CD4-positive, alpha-beta T cell treated with Interferon gamma for 1 hour (primary cell): ENCODE measurements around the gene UCP3.

ENCODE experiments used
- DNase-seq: peaks from one replicate; pipeline ENCODE4 v3.0.0-alpha.2; 2020

The UCP3 gene

GRCh38 chr11:73976451-73977151 is 32.3 kb downstream of the UCP3 start:
- DNase-seq, result no peak

DNA sequence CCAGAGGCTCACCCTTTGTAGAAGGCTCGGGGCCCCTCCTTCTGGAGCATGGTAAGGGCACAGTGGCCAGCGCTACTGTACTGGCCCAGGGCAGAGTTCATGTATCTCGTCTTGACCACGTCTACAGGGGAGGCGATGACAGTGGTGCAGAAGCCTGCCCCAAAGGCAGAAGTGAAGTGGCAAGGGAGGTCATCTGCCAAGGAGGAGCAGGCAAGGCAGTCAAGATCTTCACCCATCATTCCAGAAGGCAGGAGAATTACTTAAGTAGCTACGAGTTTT is 33.5 kb downstream of the UCP3 start:
- DNase-seq, result no peak

DNA sequence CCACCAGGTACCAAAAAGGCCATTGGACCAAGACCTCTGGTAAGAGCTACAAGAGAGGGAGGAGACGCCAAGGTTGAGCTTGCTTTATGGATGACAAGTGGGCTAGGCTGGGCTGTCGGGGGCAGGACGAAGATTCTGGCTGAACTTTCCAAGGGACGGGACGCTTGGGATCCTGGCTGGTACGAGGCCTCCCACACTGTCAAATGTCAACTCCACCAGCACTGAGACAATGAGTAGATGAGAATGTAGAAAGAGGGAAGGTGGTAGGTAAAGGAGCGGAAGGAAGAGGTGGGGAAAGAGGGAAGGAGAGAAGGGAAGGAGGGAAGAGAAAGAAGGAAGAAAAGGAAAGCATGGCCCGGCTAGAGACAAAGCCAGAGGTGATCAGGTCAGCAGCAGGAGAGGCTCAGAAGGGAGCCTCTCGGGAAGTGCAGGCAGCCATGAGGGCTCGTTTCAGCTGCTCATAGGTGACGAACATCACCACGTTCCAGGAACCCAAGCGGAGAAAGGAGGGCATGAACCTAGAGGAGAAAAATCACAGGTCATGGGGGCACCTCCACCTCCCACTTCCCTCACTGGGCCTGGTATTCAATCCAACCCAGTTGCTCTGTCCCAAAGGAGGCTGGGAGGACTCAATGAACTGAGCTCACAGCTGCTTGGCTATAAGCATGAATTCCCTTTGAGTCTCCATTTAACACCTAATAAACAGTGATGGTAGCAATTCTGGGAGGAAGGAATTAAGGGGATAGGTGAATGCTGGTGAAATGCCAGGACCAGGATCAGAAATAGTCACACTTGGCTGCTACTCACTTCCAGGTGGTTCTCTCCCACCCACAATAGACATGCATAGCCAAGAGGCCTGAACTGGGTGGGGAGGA is 34.0 kb downstream of the UCP3 start:
- DNase-seq, result no peak

- no peak for DNase-seq
These were observed 36.0 kb downstream of the UCP3 start for GRCh38 chr11:73972620-73973449.

GRCh38 chr11:73972187-73972586 is 36.7 kb downstream of the UCP3 start:
- no peak for DNase-seq

DNA sequence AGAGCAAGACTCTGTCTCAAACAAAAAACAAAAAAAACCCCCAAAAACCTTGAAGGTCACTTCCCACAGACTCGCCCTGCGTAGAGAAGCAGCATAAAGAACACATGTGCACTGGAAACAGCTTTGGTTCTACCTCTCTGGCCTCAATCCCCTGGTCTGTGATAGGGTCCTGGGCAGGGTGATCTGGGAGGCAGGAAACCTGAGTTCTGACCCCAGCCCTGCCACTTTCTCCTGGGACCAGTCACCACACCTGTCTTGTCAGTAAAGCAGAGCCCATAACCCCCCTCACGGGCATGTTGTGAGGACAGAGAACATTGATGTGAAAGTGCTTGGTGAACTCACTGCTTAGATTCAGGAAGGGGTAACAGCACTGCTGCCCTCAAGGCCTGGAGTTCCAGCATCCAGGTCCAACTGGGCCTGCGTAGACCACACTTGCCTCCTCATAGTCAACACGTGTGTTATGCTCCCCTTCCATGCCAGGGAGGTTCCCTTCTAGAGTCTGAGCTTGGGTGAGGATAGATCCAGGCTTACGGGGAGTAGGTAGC is 37.6 kb downstream of the UCP3 start:
- DNase-seq, result peak; percentile 25

- peak; percentile 42 for DNase-seq
These were observed 38.7 kb downstream of the UCP3 start for GRCh38 chr11:73969991-73970800.

- no peak for DNase-seq
These were observed 39.8 kb downstream of the UCP3 start for GRCh38 chr11:73969091-73969490.

- DNase-seq, result no peak
These were observed 40.4 kb downstream of the UCP3 start for GRCh38 chr11:73968356-73968966.

DNA sequence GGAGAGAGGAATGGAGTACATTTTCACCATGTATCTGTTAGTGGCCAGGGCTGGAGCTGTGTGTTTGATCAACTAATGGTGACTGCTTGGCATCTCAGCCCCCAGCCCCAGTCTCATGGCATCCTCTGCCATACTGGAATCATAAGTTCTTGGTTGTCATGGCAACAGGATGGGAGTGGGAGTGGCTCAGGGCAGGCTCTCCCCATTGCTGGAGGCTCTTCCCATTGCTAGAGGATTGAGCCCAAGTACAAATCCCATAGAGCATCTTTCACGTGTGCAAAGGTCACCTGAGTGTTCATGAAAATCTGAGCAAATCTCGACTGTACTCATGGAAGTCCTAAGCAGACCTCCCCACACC is 43.1 kb downstream of the UCP3 start:
- DNase-seq, result no peak

GRCh38 chr11:73965076-73965763 is 43.7 kb downstream of the UCP3 start:
- no peak for DNase-seq

- no peak for DNase-seq
These were observed 45.0 kb downstream of the UCP3 start for GRCh38 chr11:73963861-73964260.

DNA sequence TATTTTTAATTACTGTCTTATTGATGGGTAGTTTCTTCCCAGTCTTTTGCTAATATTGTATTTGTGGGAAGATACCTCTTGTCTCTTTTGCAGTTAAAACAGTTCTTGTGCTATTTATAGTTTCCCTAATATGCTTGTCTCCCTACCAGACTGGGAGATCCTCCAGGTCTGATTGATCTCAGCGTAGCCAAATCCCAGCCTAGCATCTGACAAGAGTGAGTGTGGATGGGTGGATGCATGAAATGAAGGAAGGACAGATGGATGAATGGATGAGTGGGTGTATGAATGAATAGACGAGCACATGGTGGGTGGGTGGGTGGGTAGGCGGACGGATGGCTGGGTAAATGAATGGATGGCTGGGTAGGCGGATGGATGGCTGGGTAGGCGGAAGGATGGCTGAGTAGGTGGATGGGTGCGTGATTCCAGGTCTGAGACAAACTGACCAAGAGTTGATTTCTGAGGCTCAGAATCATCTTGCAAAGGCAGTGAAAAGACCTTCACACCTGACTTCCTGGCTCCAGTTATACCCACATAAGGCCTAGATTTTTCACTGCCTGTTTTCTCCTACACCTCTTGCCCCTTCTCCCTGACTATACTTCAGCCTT is 46.7 kb downstream of the UCP3 start:
- DNase-seq, result no peak

DNA sequence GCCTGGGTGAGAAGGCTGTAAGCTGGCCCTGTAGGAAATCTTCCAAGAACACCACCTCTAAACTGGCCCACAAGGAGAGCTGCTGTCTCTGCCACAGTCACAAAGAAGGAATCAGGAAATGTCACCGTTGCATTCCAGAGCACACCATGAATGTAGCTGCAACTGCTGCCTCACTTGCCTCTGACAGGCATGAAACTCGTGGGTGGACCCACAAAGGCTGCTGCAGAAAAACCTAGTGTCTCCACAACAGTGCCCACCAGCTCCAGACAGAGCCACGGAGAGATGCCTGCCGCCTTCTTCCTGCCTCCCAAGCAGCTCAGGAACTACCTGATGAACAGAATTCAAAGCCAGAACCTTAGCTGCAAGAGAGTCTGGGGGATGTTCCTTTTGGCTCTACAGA is 47.6 kb downstream of the UCP3 start:
- no peak for DNase-seq

DNA sequence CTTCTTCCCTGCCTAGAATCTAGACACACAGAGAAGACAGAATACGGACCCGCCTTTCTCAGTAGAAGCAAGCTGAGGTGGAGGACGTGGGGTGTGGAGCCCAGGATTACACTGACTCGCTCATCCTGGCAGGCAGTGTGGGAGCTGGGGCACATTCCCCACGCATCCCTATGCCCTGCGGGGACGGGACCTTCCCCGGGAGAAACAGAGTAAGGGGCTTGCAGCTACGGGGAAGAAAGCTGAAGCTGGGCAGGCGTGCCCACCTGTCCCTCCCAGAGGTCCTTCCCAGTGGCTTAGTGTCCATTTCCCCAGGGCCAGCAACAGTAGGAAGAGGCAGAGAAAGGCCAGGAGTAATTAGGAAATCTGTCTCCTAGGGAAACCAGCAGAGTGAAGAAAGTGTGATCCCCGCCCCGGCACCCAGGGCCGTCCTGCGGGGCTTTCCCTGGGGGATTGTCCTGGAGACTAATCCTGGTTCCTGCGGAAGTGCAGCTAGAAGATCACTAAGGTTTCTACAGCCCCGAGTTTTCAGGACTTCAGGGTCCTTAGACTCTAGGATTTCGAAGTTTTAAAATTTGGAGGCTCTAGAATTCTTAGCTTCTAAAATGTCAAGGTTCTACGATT is 50.3 kb downstream of the UCP3 start:
- no peak for DNase-seq

DNA sequence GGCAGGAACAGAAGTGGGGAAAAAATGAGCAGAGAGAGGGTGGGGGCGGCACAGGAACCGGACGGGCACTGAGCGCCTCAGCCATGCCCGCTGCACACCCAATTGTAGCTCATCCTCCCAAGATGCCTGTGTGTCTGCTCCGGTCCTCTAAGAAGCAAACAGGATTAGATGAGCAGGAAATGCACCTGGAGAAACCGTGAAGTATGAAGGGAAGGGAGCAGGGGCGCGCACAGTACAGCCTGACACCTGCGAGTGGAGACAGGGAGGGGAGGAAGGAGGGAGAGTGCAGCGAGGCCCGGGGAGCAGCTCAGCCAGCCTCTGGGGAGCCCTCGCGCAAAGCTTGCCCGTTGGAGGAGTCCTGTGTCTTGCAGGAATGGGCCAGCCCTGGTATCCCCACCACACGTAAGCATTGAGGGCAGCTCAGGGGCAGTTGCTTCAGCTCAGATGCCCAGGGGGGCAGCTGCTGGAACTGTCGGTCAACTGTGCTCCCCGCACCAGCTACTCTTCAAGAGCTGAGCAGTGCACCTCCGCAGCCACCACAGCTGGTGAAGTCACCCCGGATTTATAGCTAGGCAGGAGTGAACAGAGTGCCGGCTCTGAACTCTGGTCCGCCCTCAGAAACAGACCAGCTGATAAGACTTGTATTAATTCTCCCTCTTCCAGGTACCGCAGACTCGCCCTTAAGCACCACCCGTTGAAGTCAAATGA is 51.1 kb downstream of the UCP3 start:
- DNase-seq, result no peak

DNA sequence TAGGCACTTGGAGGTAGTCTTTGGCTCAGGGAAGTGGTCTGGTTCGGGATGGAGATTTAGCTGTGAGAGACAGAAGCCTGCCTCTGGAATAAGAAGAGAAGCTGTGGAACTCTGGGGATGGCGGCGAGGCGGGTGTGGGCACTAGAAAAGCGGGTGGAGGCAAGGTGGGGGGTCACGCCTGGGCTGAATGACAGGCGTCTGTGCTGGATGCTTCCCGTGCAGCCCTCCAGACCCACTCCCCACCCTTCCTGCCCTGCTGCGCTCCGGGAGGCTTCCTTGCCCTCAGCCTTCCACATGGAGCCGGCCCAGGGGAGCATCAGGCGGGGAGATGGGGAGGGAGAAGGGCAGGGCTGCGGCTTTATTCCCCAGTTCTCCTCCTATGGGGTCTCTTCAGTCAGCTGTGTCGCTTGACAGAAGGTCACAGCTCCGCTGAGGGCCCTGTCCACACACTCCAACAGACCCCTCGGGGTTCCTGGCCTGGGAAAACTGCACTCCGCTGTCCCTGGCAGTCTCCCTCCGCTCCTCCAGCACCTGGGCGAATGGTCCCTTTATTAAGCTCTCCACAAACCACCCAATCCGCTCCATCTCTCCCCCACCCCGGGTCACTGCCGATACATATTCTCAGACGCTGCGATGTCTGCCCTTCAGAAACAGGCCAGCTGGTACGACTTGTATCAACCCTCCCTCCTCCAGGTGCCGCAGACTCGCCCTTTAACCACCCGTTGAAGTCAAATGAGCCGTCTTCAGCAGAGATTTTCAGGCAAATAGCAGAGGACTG is 51.8 kb downstream of the UCP3 start:
- no peak for DNase-seq

DNA sequence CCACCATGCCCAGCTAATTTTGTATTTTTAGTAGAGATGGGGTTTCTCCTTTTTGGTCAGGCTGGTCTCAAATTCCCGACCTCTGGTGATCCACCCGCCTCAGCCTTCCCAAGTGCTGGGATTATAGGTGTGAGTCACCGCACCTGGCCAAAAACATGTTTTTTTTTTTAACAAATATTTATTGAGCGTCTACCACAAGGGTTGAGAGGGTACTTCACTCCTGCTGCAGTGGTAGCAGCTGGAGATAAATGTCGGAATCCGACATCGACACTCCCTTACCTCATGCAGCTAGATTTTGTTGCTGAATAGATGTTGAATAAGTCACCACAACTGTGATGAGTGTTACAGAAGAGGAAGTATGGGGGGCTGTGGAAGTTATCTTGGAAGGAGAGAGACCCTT is 57.1 kb downstream of the UCP3 start:
- no peak for DNase-seq
